ENCODE data around the gene HRH2.
"Not testable (repeated sequence)": the region's sequence is repeated elsewhere in the genome, so short reads cannot be mapped to it uniquely, and the experiment has no call there.

DNA sequence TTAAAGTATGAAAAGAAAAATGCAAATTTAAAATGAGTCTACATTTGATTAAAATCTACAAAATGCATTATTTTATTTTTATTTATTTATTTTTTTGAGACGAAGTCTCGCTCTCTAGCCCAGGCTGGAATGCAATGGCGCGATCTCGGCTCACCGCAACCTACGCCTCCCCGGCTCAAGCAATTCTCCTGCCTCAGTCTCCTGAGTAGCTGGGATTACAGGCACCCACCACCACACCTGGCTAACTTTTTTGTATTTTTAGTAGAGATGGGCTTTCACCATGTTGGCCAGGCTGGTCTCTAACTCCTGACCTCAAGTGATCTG is 61.2 kb downstream of the HRH2 start:
- not testable (repeated sequence) for TF ChIP-seq POLR2A (IDR thresholded peaks at IDR 0.05; ENCODE audit: low read depth, low read length); TAF1 (IDR thresholded peaks at IDR 0.05; ENCODE audit: low read depth, low read length); POLR2AphosphoS5 (IDR thresholded peaks at IDR 0.05; ENCODE audit: low read depth, low read length); POU2F2 (IDR thresholded peaks at IDR 0.05; ENCODE audit: low read depth, low read length); SPI1 (IDR thresholded peaks at IDR 0.05; ENCODE audit: low read depth, low read length); PAX5 (IDR thresholded peaks at IDR 0.05; ENCODE audit: insufficient read depth, low read length, severe bottlenecking)
